ENCODE measurements around the gene CD27. TPM values are rescaled to one million over a fixed set of nuclear protein-coding genes. Genes with fewer than 3 reads are reported as not detected.

Gene CD27
- total RNA-seq, 1 experiment from 2014 or later = 0.23 TPM

- peak; percentile 84 for TF ChIP-seq POLR2AphosphoS5 (IDR thresholded peaks at IDR 0.05; ENCODE audit: low read depth, low read length)
- no peak; the same call in 1 of the 2 replicates for TF ChIP-seq SIN3A (IDR thresholded peaks at IDR 0.05; ENCODE audit: borderline replicate concordance, insufficient read depth, low read depth, low read length)
- no peak; a peak in 1 of 4 replicates for TF ChIP-seq REST (IDR thresholded peaks at IDR 0.05; ENCODE audit: insufficient read depth in 1 of 2, low read depth in 2 of 2, low read length in 1 of 2)
- CTCF ChIA-PET = no interaction called here
- Histone ChIP-seq H3K36me3 (ENCODE audit: control insufficient read depth, insufficient read depth, low read length) (peaks cover 20% of the 10 kb centered on the region), H3K27ac (ENCODE audit: low read length) (peak within 1 kb of the TSS; percentile 98), H3K9me3 (ENCODE audit: control insufficient read depth, insufficient read depth, low read depth, low read length) (no peaks in the 10 kb centered on the region), H3K4me1 (ENCODE audit: control insufficient read depth, insufficient read depth, low read length) (peaks cover 17% of the 10 kb centered on the region), H3K27me3 (ENCODE audit: control insufficient read depth, insufficient read depth, low read length) (no peaks in the 10 kb centered on the region), H3K4me3 (ENCODE audit: low read depth in 2 of 2, low read length in 2 of 2) (peak within 1 kb of the TSS; percentile 94 to 95)
- intact Hi-C loops (cut with micrococcal nuclease; ENCODE audit: unreplicated experiment) = no loop called here
- no TSS peak for BruUV-seq (replicated peaks)
- ATAC-seq = peak; percentile 95
- POLR2A ChIA-PET = interaction anchor here (0.6 to 0.7 kb wide), 2 partner anchors 41 to 270 kb away, joined by 3 to 4 read pairs; partner anchors contain the start of gene GAPDH
- in situ Hi-C loops (cut with HindIII; ENCODE audit: low pct_unique_long_range_greater_than_20kb, low sequenced_read_pairs) = no loop called here
- DNase-seq (ENCODE audit: low read depth, low spot score) = peak; percentile 73
These were observed 48.2 kb downstream of the CD27 start, which contains the start of gene MRPL51 for GRCh38 chr12:6492838-6493496. Gene MRPL51 (minus strand): TSS chr12:6493262. CDS start chr12:6493136, 126 bp downstream.

- ChIA-PET CTCF (no interaction called here), POLR2A (interaction anchor here (0.6 to 0.7 kb wide), 2 partner anchors 40 to 271 kb away, joined by 3 to 4 read pairs; partner anchors contain the start of gene GAPDH)
- DNase-seq (ENCODE audit: low read depth, low spot score) = peak; percentile 68
- H3K36me3 ChIP-seq (ENCODE audit: control insufficient read depth, insufficient read depth, low read length) = peaks cover 23% of the 10 kb centered on the region
- in situ Hi-C loops (cut with HindIII; ENCODE audit: low pct_unique_long_range_greater_than_20kb, low sequenced_read_pairs) = no loop called here
- H3K27me3 ChIP-seq (ENCODE audit: control insufficient read depth, insufficient read depth, low read length) = no peaks in the 10 kb centered on the region
- ATAC-seq = peak; percentile 93
- peak within 1 kb of the TSS; percentile 98 for H3K27ac ChIP-seq (ENCODE audit: low read length)
- BruUV-seq (replicated peaks) = no TSS peak
- no peaks in the 10 kb centered on the region for H3K9me3 ChIP-seq (ENCODE audit: control insufficient read depth, insufficient read depth, low read depth, low read length)
- TF ChIP-seq POLR2AphosphoS5 (IDR thresholded peaks at IDR 0.05; ENCODE audit: low read depth, low read length) (peak; percentile 48; the same call in 1 of the 2 replicates), TCF7L2 (IDR thresholded peaks at IDR 0.05; ENCODE audit: low read depth, low read length) (no peak), REST (IDR thresholded peaks at IDR 0.05; ENCODE audit: insufficient read depth in 1 of 2, low read depth in 2 of 2, low read length in 1 of 2) (no peak), SIN3A (IDR thresholded peaks at IDR 0.05; ENCODE audit: borderline replicate concordance, insufficient read depth, low read depth, low read length) (peak; percentile 76)
- peak within 1 kb of the TSS; percentile 94 to 95 for H3K4me3 ChIP-seq (ENCODE audit: low read depth in 2 of 2, low read length in 2 of 2)
- intact Hi-C loops (cut with micrococcal nuclease; ENCODE audit: unreplicated experiment) = no loop called here
- peaks cover 17% of the 10 kb centered on the region for H3K4me1 ChIP-seq (ENCODE audit: control insufficient read depth, insufficient read depth, low read length)
These were observed 48.9 kb downstream of the CD27 start, which contains the start of gene NCAPD2 for GRCh38 chr12:6493497-6494257. Gene NCAPD2 (plus strand): TSS chr12:6494102. CDS start chr12:6495099, 997 bp downstream.
